ENCODE results near the gene FAM163A. TPM values are rescaled to one million over a fixed set of nuclear protein-coding genes. Genes with fewer than 3 reads are reported as not detected.

Gene FAM163A
- total and polyA plus RNA-seq, 9 of the 15 experiments (the other 6 are each of a cell fraction or from before 2014, with no cell fraction given) = not detected

DNA sequence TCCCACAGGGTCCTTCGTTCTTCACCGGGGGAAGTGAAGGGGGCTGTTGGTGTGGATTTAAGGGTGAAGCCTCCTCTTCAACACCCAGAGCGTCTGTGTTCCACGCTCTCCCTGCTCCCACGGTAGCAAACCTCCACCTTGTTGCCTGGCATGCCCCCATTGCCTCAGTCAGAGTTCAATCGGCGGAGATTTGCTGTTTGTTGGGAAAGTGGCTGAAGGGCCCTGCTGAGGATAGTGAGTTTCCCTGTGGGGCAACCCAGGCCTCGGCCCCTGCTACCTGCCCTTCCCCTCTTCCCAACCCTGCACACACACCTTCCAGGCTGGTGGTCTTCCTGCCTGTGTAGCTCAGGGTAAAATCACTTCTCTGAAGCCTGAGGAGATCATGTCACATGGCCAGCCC is 74.0 kb downstream of the FAM163A start (continued):
- TF ChIP-seq, protein P1, sequence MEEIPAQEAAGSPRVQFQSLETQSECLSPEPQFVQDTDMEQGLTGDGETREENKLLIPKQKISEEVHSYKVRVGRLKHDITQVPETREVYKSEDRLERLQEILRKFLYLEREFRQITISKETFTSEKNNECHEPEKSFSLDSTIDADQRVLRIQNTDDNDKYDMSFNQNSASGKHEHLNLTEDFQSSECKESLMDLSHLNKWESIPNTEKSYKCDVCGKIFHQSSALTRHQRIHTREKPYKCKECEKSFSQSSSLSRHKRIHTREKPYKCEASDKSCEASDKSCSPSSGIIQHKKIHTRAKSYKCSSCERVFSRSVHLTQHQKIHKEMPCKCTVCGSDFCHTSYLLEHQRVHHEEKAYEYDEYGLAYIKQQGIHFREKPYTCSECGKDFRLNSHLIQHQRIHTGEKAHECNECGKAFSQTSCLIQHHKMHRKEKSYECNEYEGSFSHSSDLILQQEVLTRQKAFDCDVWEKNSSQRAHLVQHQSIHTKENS (CRISPR knock-in tag; IDR thresholded peaks at IDR 0.05) = no peak
- TF ChIP-seq NR2C2 (CRISPR knock-in tag; IDR thresholded peaks at IDR 0.05) = no peak
- no peak for TF ChIP-seq NR2C2 (tag; IDR thresholded peaks at IDR 0.05)
- TF ChIP-seq, protein P2, sequence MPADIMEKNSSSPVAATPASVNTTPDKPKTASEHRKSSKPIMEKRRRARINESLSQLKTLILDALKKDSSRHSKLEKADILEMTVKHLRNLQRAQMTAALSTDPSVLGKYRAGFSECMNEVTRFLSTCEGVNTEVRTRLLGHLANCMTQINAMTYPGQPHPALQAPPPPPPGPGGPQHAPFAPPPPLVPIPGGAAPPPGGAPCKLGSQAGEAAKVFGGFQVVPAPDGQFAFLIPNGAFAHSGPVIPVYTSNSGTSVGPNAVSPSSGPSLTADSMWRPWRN (IDR thresholded peaks at IDR 0.05; ENCODE audit: low read depth) = no peak

DNA sequence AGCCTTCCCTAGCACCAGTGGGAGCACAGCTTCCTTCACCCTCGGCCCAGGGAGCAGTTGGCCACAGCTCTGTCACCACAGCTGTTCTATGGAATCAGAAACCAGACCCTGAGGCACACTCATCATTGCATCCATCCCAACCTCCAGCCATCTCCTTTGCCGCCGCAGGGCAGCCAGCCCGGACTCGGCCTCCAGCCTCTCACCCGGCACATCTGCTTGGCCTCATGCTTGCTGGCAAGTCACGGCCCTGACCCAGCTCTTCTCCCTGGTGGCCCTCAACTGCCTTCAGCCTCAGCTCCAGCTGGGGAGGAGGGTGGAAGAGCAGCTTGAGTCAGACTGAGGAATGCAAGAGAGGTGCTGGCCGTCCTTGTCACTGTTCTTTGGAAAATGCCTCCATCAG is 74.7 kb downstream of the FAM163A start:
- POLR2A ChIA-PET = interaction anchor here (0.6 to 2.1 kb wide), 10 partner anchors 10 to 1292 kb away, joined by 3 to 13 read pairs (median 3); no protein-coding TSS in a partner anchor
- FAIRE-seq = no peak
- H3K36me3 ChIP-seq (ENCODE audit: control insufficient read depth, insufficient read depth, low read length) = no peaks in the 10 kb centered on the region
- no peaks in the 10 kb centered on the region for H3K9me1 ChIP-seq (ENCODE audit: control insufficient read depth, insufficient read depth, low read length)
- 49% methylated on average over 8 of the region's 8 CpGs for WGBS (ENCODE audit: insufficient coverage, low coverage, missing lambda C conversion rate)
- H3K27ac ChIP-seq (ENCODE audit: extremely low read depth, low read depth, low read length) = no peak overlapping the region
- H4K20me1 ChIP-seq (replicated peaks; ENCODE audit: control insufficient read depth, insufficient read depth, low read length) = peaks cover 3% of the 10 kb centered on the region; the same call in 1 of the 2 replicates
- no peaks in the 10 kb centered on the region for H3K9me3 ChIP-seq (replicated peaks; ENCODE audit: control insufficient read depth, insufficient read depth, low read depth, low read length)
- DNase-seq (ENCODE audit: extremely low read depth in 1 of 4, low spot score in 3 of 4) = no peak
- no peak for ATAC-seq
- CTCF ChIA-PET (ENCODE audit: low intra/inter-chr PET ratio) = no interaction called here
- peaks cover 20 to 30% of the 10 kb centered on the region in 2 experiments for H3K4me1 ChIP-seq (replicated peaks in 1 of 2; ENCODE audit: control insufficient read depth in 2 of 2, insufficient read depth in 2 of 2, low read length in 2 of 2)
- H3K4me2 ChIP-seq (ENCODE audit: insufficient read depth, low read length) = no peak overlapping the region
- H3K27me3 ChIP-seq (ENCODE audit: control insufficient read depth in 2 of 2, insufficient read depth in 2 of 2, low read length in 2 of 2) = peaks cover 31 to 48% of the 10 kb centered on the region in 2 experiments
- no peak overlapping the region for H3K4me3 ChIP-seq
- intact Hi-C loops (cut with micrococcal nuclease) = loop anchor here (10.0 kb wide), 2 partner anchors 563 to 733 kb away; partner anchors contain the start of gene TOR3A
- in situ Hi-C loops (cut with MboI) = no loop called here
- no peak overlapping the region for H3K9ac ChIP-seq (ENCODE audit: insufficient read depth in 1 of 2, low read depth in 2 of 2, low read length in 2 of 2)
- no peaks in the 10 kb centered on the region for H3K79me2 ChIP-seq (ENCODE audit: control insufficient read depth, insufficient read depth, low read length)
- no peak for TF ChIP-seq ZNF354B (CRISPR knock-in tag; IDR thresholded peaks at IDR 0.05)
- no peak for TF ChIP-seq ARID2 (IDR thresholded peaks at IDR 0.05)
- no peak for TF ChIP-seq CXXC5 (CRISPR knock-in tag; IDR thresholded peaks at IDR 0.05)
- no peak for TF ChIP-seq ARHGAP35 (IDR thresholded peaks at IDR 0.05; ENCODE audit: partially characterized antibody)
- TF ChIP-seq, protein P3, sequence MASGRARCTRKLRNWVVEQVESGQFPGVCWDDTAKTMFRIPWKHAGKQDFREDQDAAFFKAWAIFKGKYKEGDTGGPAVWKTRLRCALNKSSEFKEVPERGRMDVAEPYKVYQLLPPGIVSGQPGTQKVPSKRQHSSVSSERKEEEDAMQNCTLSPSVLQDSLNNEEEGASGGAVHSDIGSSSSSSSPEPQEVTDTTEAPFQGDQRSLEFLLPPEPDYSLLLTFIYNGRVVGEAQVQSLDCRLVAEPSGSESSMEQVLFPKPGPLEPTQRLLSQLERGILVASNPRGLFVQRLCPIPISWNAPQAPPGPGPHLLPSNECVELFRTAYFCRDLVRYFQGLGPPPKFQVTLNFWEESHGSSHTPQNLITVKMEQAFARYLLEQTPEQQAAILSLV (tag; IDR thresholded peaks at IDR 0.05) = no peak
- TF ChIP-seq, protein P4, sequence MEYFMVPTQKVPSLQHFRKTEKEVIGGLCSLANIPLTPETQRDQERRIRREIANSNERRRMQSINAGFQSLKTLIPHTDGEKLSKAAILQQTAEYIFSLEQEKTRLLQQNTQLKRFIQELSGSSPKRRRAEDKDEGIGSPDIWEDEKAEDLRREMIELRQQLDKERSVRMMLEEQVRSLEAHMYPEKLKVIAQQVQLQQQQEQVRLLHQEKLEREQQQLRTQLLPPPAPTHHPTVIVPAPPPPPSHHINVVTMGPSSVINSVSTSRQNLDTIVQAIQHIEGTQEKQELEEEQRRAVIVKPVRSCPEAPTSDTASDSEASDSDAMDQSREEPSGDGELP (CRISPR knock-in tag; IDR thresholded peaks at IDR 0.05; ENCODE audit: borderline replicate concordance) = 0 out of 2 replicates have a peak, but pooled peaks have one; percentile 43
- no peak for TF ChIP-seq BRD4 (IDR thresholded peaks at IDR 0.05)
- TF ChIP-seq MTA3 (IDR thresholded peaks at IDR 0.05; ENCODE audit: borderline replicate concordance) = no peak
- TF ChIP-seq, protein P5, sequence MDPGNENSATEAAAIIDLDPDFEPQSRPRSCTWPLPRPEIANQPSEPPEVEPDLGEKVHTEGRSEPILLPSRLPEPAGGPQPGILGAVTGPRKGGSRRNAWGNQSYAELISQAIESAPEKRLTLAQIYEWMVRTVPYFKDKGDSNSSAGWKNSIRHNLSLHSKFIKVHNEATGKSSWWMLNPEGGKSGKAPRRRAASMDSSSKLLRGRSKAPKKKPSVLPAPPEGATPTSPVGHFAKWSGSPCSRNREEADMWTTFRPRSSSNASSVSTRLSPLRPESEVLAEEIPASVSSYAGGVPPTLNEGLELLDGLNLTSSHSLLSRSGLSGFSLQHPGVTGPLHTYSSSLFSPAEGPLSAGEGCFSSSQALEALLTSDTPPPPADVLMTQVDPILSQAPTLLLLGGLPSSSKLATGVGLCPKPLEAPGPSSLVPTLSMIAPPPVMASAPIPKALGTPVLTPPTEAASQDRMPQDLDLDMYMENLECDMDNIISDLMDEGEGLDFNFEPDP (CRISPR knock-in tag; IDR thresholded peaks at IDR 0.05) = no peak
- no TSS peak for BruUV-seq (replicated peaks)
- H2AFZ ChIP-seq (ENCODE audit: low read depth, low read length) = peak overlapping the region; percentile 70; the same call in 1 of the 2 replicates
